GM12878 (cell line): ENCODE results near the gene DUSP10. TPM values are rescaled to one million over a fixed set of nuclear protein-coding genes. Genes with fewer than 3 reads are reported as not detected.

Experiments used
- ATF7 ChIP-seq: fragments of 450-650 bp; IDR thresholded peaks from 2 replicates; pipeline ENCODE4 v1.6.1; 2016; ENCODE audit warnings: low read depth, mild to moderate bottlenecking
- BCLAF1 ChIP-seq: fragments of 450-650 bp; IDR thresholded peaks from 2 replicates; pipeline ENCODE4 v1.6.1; 2017; ENCODE audit warnings: antibody characterized with exemption, mild to moderate bottlenecking, moderate library complexity
- CEBPZ ChIP-seq: fragments of 150-350 bp; IDR thresholded peaks from 2 replicates; pipeline ENCODE4 v1.6.1; 2016; ENCODE audit warnings: low read depth, low read length
- FOXK2 ChIP-seq: fragments of 450-650 bp; IDR thresholded peaks from 2 replicates; pipeline ENCODE4 v1.6.1; 2017; ENCODE audit warnings: mild to moderate bottlenecking, moderate library complexity
- GABPA ChIP-seq: IDR thresholded peaks from 2 replicates; pipeline ENCODE4 v1.6.1; 2014; ENCODE audit warnings: antibody characterized with exemption, low read depth, mild to moderate bottlenecking, inconsistent platforms
- IKZF2 ChIP-seq, 2 experiments: fragments of 450-650 bp; IDR thresholded peaks; 2 replicates each; pipeline ENCODE4 v1.6.1; 2017; ENCODE audit warnings: mild to moderate bottlenecking in 2 of 2, moderate library complexity in 2 of 2
- IRF3 ChIP-seq: fragments of 450-650 bp; IDR thresholded peaks from 2 replicates; pipeline ENCODE4 v1.6.1; 2014; ENCODE audit warnings: mild to moderate bottlenecking
- LARP7 ChIP-seq: fragments of 450-650 bp; IDR thresholded peaks from 2 replicates; pipeline ENCODE4 v1.6.1; 2017; ENCODE audit warnings: mild to moderate bottlenecking
- MEF2B ChIP-seq: fragments of 450-650 bp; IDR thresholded peaks from 2 replicates; pipeline ENCODE4 v1.6.1; 2018; ENCODE audit warnings: mild to moderate bottlenecking, moderate library complexity; ENCODE audit not compliant: partially characterized antibody, poor library complexity, severe bottlenecking
- NFXL1 ChIP-seq: fragments of 450-650 bp; IDR thresholded peaks from 2 replicates; pipeline ENCODE4 v1.6.1; 2017; ENCODE audit warnings: antibody characterized with exemption, mild to moderate bottlenecking, borderline replicate concordance
- PAX8 ChIP-seq: fragments of 450-650 bp; IDR thresholded peaks from 2 replicates; pipeline ENCODE4 v1.6.1; 2017; ENCODE audit warnings: mild to moderate bottlenecking, moderate library complexity
- PKNOX1 ChIP-seq: fragments of 450-650 bp; IDR thresholded peaks from 2 replicates; pipeline ENCODE4 v1.6.1; 2016; ENCODE audit warnings: mild to moderate bottlenecking
- RBBP5 ChIP-seq: fragments of 200-600 bp; sonication (generic); conservative IDR thresholded peaks from 2 replicates; pipeline ENCODE4 v1.6.1; 2016
- SMAD5 ChIP-seq: IDR thresholded peaks from 2 replicates; pipeline ENCODE4 v1.6.1; 2016; ENCODE audit warnings: antibody characterized with exemption, low read depth
- TCF3 ChIP-seq: IDR thresholded peaks from 2 replicates; pipeline ENCODE4 v1.6.1; 2012; ENCODE audit warnings: low read depth, mild to moderate bottlenecking, low read length, borderline replicate concordance; ENCODE audit not compliant: insufficient read depth
- ZBTB11 ChIP-seq: fragments of 450-650 bp; formaldehyde crosslinking; IDR thresholded peaks from 2 replicates; pipeline ENCODE4 v1.5.0; 2022; ENCODE audit warnings: mild to moderate bottlenecking, missing genetic modification characterization
- ZNF622 ChIP-seq: fragments of 450-650 bp; IDR thresholded peaks from 2 replicates; pipeline ENCODE4 v1.6.1; 2017; ENCODE audit warnings: mild to moderate bottlenecking, inconsistent platforms
- ZSCAN29 ChIP-seq: fragments of 450-650 bp; IDR thresholded peaks from 2 replicates; pipeline ENCODE4 v1.6.1; 2017; ENCODE audit warnings: mild to moderate bottlenecking, moderate library complexity
- polyA plus RNA-seq, 11 experiments: library from polyadenylated mRNA; depleted of rRNA in 4 of 11; unstranded in 6 of 11; stranded (reverse) in 5 of 11; fragments of >200 nt; fragmentation: Nextera tagmentation in 4 of 11; fragmentation: Illumina TruSeq in 1 of 11; extraction: Ambion mirVana in 4 of 11; extraction: Trizol in 1 of 11; gene quantifications; 1 replicate in 1 of 11; 2 replicates in 10 of 11; pipeline versions ENCODE4 v1.2.1 to v1.2.3, GENCODE V29; 2011 to 2016; ENCODE audit warnings: inconsistent platforms in 2 of 11, missing spikeins in 2 of 11, low read depth in 1 of 11
- total RNA-seq, 4 experiments: library from RNA; depleted of rRNA in 3 of 4; stranded (reverse); fragments of >200 nt in 3 of 4; fragmentation: Illumina TruSeq in 1 of 4; extraction: Trizol in 1 of 4; gene quantifications; 2 replicates each; pipeline versions ENCODE4 v1.2.1 to v1.2.3, GENCODE V29; 2013 to 2021

Gene DUSP10
- total and polyA plus RNA-seq, 10 of the 15 experiments (the other 5 are each of a cell fraction or from before 2014, with no cell fraction given): 20.3 to 38.4 (median 27.8) TPM

GRCh38 chr1:221761354-221762002 lies 19.6 kb upstream of the DUSP10 start (continued):
- TF ChIP-seq ZBTB11: no peak
- TF ChIP-seq SMAD5: 0 out of 2 replicates have a peak, but pooled peaks have one; percentile 27
- no peak for TF ChIP-seq PAX8
- TF ChIP-seq IRF3: no peak
- no peak for TF ChIP-seq CEBPZ
- no peak for TF ChIP-seq ZNF622
- TF ChIP-seq PKNOX1: no peak
- TF ChIP-seq LARP7: peak; percentile 39; the same call in 1 of the 2 replicates
- peak; percentile 53 for TF ChIP-seq ATF7
- TF ChIP-seq IKZF2 (IDR thresholded peaks at IDR 0.05): peak; percentile 58 to 76; a peak in 3 of 4 replicates
- TF ChIP-seq TCF3: peak; percentile 84
- TF ChIP-seq BCLAF1: no peak
- TF ChIP-seq RBBP5: no peak
- TF ChIP-seq ZSCAN29: 0 out of 2 replicates have a peak, but pooled peaks have one; percentile 15
- TF ChIP-seq MEF2B: peak; percentile 92
- TF ChIP-seq FOXK2: no peak
- 0 out of 2 replicates have a peak, but pooled peaks have one; percentile 25 for TF ChIP-seq GABPA
- TF ChIP-seq NFXL1: no peak
